SK-N-SH treated with all-trans-retinoic acid at 6 μM for 48 hours (cell line): ENCODE data around the gene NCL.
A peak's percentile ranks its signal among the peaks of the same experiment; 100 is the strongest.

Experiments used
- ATAC-seq: fragments of 200-7000 bp; cut with Tn5 transposase; 3 replicates; pipeline ENCODE4 v1.9.1; 2020; ENCODE audit warnings: mild to moderate bottlenecking, moderate library complexity
- BACH2 ChIP-seq: fragments of 250-450 bp; sonication (Bioruptor Pico); IDR thresholded peaks from 2 replicates; pipeline ENCODE4 v1.9.0; 2021; ENCODE audit warnings: mild to moderate bottlenecking, borderline replicate concordance
- CSDC2 ChIP-seq: fragments of 250-450 bp; sonication (Bioruptor Pico); IDR thresholded peaks from 2 replicates; pipeline ENCODE4 v1.5.0; 2020; ENCODE audit warnings: mild to moderate bottlenecking, moderate library complexity
- ESRRG ChIP-seq: fragments of 250-450 bp; sonication (Bioruptor Pico); IDR thresholded peaks from 2 replicates; pipeline ENCODE4 v1.6.1; 2021; ENCODE audit warnings: mild to moderate bottlenecking
- GLIS3 ChIP-seq: fragments of 250-450 bp; sonication (Bioruptor Pico); IDR thresholded peaks from 2 replicates; pipeline ENCODE4 v1.5.0; 2020; ENCODE audit warnings: mild to moderate bottlenecking, moderate library complexity
- ISL1 ChIP-seq: fragments of 250-450 bp; sonication (Bioruptor Pico); IDR thresholded peaks from 2 replicates; pipeline ENCODE4 v2.1.2; 2022; ENCODE audit warnings: mild to moderate bottlenecking, moderate library complexity
- OSR1 ChIP-seq: fragments of 250-450 bp; sonication (Bioruptor Pico); IDR thresholded peaks from 2 replicates; pipeline ENCODE4 v1.8.0; 2022; ENCODE audit warnings: moderate library complexity, mild to moderate bottlenecking, inconsistent platforms
- PPARA ChIP-seq: fragments of 250-450 bp; sonication (Bioruptor Pico); IDR thresholded peaks from 2 replicates; pipeline ENCODE4 v1.5.0; 2020; ENCODE audit warnings: mild to moderate bottlenecking, borderline replicate concordance
- RARB ChIP-seq: fragments of 250-450 bp; sonication (Bioruptor Pico); IDR thresholded peaks from 2 replicates; pipeline ENCODE4 v1.8.0; 2021; ENCODE audit warnings: mild to moderate bottlenecking, moderate library complexity
- SNAI2 ChIP-seq: fragments of 250-450 bp; sonication (Bioruptor Pico); IDR thresholded peaks from 2 replicates; pipeline ENCODE4 v1.5.0; 2020; ENCODE audit warnings: mild to moderate bottlenecking, moderate library complexity
- TCF4 ChIP-seq: fragments of 250-450 bp; sonication (Bioruptor Pico); IDR thresholded peaks from 2 replicates; pipeline ENCODE4 v1.8.0; 2021; ENCODE audit warnings: mild to moderate bottlenecking, moderate library complexity, borderline replicate concordance
- TOX ChIP-seq: fragments of 250-450 bp; sonication (Bioruptor Pico); IDR thresholded peaks from 2 replicates; pipeline ENCODE4 v1.8.0; 2021; ENCODE audit warnings: mild to moderate bottlenecking, moderate library complexity, borderline replicate concordance
- ZC3H10 ChIP-seq: fragments of 250-450 bp; sonication (Bioruptor Pico); IDR thresholded peaks from 2 replicates; pipeline ENCODE4 v1.5.1; 2021; ENCODE audit warnings: mild to moderate bottlenecking, moderate library complexity
- ZFP3 ChIP-seq: fragments of 250-450 bp; sonication (Bioruptor Pico); IDR thresholded peaks from 2 replicates; pipeline ENCODE4 v1.5.0; 2020; ENCODE audit warnings: mild to moderate bottlenecking, moderate library complexity
- ZFP30 ChIP-seq: fragments of 450-650 bp; formaldehyde crosslinking; IDR thresholded peaks from 2 replicates; pipeline ENCODE4 v1.5.0; 2022; ENCODE audit warnings: mild to moderate bottlenecking, moderate library complexity
- ZNF565 ChIP-seq: fragments of 450-650 bp; formaldehyde crosslinking; conservative IDR thresholded peaks from 2 replicates; pipeline ENCODE4 v1.5.0; 2020; ENCODE audit warnings: low read depth, mild to moderate bottlenecking, moderate library complexity
- ZNF70 ChIP-seq: fragments of 450-650 bp; formaldehyde crosslinking; IDR thresholded peaks from 2 replicates; pipeline ENCODE4 v1.5.0; 2020; ENCODE audit warnings: mild to moderate bottlenecking, moderate library complexity
- ZNF8 ChIP-seq: fragments of 450-650 bp; formaldehyde crosslinking; IDR thresholded peaks from 2 replicates; pipeline ENCODE4 v1.5.0; 2020; ENCODE audit warnings: mild to moderate bottlenecking, moderate library complexity
- TF ChIP-seq, protein P1 (sequence below): fragments of 250-450 bp; sonication (Bioruptor Pico); IDR thresholded peaks from 2 replicates; pipeline ENCODE4 v1.8.0; 2021; ENCODE audit warnings: low read depth, mild to moderate bottlenecking, moderate library complexity, borderline replicate concordance
- TF ChIP-seq, protein P2 (sequence below): fragments of 250-450 bp; sonication (Bioruptor Pico); IDR thresholded peaks from 2 replicates; pipeline ENCODE4 v1.5.1; 2020; ENCODE audit warnings: low read depth, mild to moderate bottlenecking, moderate library complexity
- TF ChIP-seq, protein P3 (sequence below): fragments of 250-450 bp; sonication (Bioruptor Pico); IDR thresholded peaks from 2 replicates; pipeline ENCODE4 v1.5.1; 2021; ENCODE audit warnings: mild to moderate bottlenecking, moderate library complexity
- TF ChIP-seq, protein P4 (sequence below): fragments of 250-450 bp; sonication (Bioruptor Pico); IDR thresholded peaks from 2 replicates; pipeline ENCODE4 v1.8.0; 2020; ENCODE audit warnings: mild to moderate bottlenecking, moderate library complexity, borderline replicate concordance

Gene NCL

DNA sequence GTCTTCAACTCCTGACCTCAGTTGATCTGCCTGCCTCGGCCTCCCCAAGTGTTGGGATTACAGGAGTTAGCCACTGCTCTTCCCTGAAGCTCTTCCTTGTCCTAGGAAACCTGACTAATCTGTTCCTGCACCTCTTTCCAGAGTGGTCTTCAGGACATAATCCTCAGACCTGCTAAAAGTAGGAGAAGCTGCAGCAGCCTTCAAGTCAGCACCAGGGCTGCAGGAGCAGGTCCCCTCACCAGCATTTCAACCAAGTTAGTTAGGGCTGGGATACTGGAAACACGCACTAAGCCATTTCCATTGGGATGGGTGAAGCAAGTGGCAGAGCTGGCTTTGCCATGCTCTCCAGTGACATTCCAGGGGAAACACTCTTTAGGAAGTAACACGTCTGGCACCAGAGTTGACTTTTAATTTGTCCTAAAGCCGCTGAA, 9.9 kb downstream of the NCL start (continued):
- TF ChIP-seq TCF4 (CRISPR knock-in tag), result no peak
- TF ChIP-seq ESRRG (CRISPR knock-in tag), result no peak
- no peak for TF ChIP-seq ZNF8 (CRISPR knock-in tag)
- no peak for TF ChIP-seq ISL1 (CRISPR knock-in tag)
- TF ChIP-seq ZNF565, result no peak
- no peak for TF ChIP-seq RARB
- TF ChIP-seq, protein P1, sequence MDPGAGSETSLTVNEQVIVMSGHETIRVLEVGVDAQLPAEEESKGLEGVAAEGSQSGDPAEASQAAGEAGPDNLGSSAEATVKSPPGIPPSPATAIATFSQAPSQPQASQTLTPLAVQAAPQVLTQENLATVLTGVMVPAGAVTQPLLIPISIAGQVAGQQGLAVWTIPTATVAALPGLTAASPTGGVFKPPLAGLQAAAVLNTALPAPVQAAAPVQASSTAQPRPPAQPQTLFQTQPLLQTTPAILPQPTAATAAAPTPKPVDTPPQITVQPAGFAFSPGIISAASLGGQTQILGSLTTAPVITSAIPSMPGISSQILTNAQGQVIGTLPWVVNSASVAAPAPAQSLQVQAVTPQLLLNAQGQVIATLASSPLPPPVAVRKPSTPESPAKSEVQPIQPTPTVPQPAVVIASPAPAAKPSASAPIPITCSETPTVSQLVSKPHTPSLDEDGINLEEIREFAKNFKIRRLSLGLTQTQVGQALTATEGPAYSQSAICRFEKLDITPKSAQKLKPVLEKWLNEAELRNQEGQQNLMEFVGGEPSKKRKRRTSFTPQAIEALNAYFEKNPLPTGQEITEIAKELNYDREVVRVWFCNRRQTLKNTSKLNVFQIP (CRISPR knock-in tag), result no peak
- TF ChIP-seq ZNF70, result no peak

DNA sequence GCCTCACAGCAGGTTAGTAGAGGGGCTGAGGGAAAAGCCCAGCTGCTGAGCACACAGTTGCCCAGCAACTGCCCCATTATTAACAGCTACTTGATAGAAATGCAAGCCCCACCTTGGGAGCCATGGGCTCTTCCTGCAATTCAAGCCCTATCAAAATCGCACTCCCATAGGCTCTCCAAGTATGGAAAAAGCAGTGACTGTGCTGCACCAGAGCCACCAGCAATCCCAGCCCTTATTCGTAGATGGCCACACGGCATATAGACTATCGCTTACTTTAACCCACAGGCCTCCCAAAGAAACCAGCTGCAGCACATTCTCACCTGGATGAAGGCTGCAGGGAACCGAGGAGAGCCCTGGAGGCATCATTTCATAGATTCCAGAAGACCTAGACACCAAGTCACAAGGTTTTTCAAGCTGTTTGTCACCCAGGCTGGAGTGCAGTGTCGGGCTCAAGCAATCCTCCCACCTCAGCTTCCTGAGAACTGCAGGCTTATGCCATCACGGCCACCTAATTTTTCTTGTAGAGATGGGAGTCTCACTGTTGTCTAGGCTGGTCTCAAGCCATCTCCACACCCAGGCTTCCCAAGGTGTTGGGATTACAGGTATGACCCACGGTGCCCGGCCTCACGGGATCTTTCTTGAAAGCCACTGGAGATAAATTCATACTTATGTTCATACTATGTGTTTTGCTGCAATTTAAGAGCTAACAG, 11.3 kb downstream of the NCL start:
- ATAC-seq, result peak; percentile 17
- TF ChIP-seq SNAI2 (CRISPR knock-in tag), result no peak
- no peak for TF ChIP-seq GLIS3 (CRISPR knock-in tag)
- TF ChIP-seq ZC3H10 (CRISPR knock-in tag), result no peak
- TF ChIP-seq PPARA (CRISPR knock-in tag), result no peak
- TF ChIP-seq TOX (CRISPR knock-in tag), result 0 out of 2 replicates have a peak, but pooled peaks have one; percentile 21
- no peak for TF ChIP-seq OSR1 (CRISPR knock-in tag)
- TF ChIP-seq ZFP30 (CRISPR knock-in tag), result no peak
- TF ChIP-seq, protein P2, sequence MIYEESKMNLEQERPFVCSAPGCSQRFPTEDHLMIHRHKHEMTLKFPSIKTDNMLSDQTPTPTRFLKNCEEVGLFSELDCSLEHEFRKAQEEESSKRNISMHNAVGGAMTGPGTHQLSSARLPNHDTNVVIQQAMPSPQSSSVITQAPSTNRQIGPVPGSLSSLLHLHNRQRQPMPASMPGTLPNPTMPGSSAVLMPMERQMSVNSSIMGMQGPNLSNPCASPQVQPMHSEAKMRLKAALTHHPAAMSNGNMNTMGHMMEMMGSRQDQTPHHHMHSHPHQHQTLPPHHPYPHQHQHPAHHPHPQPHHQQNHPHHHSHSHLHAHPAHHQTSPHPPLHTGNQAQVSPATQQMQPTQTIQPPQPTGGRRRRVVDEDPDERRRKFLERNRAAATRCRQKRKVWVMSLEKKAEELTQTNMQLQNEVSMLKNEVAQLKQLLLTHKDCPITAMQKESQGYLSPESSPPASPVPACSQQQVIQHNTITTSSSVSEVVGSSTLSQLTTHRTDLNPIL (CRISPR knock-in tag), result no peak

DNA sequence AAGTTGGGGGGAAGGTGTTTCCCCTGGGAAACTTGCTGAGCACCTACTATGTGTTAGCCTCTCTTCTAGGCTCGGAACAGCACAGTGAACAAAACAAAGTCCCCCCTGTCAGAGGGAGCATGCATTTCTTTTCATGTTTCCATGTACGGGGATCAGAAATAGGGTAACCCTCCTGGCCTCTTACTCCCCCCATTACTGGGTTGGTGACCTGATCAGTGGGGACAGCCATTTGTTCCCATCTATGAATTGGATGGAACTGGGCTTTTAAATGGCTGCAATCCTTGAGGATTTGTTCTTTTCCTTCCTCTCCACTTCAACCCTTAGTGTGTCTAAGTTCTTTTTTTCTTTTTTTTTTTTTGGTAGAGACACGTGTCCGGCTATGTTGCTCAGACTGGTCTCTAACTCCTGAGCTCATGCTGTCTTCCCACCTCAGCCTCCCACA, 13.7 kb downstream of the NCL start:
- TF ChIP-seq ISL1 (CRISPR knock-in tag) (no peak), GLIS3 (CRISPR knock-in tag) (no peak), ZNF8 (CRISPR knock-in tag) (no peak), OSR1 (CRISPR knock-in tag) (no peak), RARB (no peak), CSDC2 (CRISPR knock-in tag) (no peak), TCF4 (CRISPR knock-in tag) (no peak), BACH2 (CRISPR knock-in tag) (no peak), ESRRG (CRISPR knock-in tag) (no peak), TOX (CRISPR knock-in tag) (no peak), ZC3H10 (CRISPR knock-in tag) (no peak), ZFP3 (CRISPR knock-in tag) (no peak), ZFP30 (CRISPR knock-in tag) (no peak)
- TF ChIP-seq, protein P3, sequence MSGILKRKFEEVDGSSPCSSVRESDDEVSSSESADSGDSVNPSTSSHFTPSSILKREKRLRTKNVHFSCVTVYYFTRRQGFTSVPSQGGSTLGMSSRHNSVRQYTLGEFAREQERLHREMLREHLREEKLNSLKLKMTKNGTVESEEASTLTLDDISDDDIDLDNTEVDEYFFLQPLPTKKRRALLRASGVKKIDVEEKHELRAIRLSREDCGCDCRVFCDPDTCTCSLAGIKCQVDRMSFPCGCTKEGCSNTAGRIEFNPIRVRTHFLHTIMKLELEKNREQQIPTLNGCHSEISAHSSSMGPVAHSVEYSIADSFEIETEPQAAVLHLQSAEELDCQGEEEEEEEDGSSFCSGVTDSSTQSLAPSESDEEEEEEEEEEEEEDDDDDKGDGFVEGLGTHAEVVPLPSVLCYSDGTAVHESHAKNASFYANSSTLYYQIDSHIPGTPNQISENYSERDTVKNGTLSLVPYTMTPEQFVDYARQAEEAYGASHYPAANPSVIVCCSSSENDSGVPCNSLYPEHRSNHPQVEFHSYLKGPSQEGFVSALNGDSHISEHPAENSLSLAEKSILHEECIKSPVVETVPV (CRISPR knock-in tag), result no peak
- TF ChIP-seq, protein P2 (CRISPR knock-in tag), result no peak
- TF ChIP-seq, protein P4, sequence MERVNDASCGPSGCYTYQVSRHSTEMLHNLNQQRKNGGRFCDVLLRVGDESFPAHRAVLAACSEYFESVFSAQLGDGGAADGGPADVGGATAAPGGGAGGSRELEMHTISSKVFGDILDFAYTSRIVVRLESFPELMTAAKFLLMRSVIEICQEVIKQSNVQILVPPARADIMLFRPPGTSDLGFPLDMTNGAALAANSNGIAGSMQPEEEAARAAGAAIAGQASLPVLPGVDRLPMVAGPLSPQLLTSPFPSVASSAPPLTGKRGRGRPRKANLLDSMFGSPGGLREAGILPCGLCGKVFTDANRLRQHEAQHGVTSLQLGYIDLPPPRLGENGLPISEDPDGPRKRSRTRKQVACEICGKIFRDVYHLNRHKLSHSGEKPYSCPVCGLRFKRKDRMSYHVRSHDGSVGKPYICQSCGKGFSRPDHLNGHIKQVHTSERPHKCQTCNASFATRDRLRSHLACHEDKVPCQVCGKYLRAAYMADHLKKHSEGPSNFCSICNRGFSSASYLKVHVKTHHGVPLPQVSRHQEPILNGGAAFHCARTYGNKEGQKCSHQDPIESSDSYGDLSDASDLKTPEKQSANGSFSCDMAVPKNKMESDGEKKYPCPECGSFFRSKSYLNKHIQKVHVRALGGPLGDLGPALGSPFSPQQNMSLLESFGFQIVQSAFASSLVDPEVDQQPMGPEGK (CRISPR knock-in tag), result no peak
- TF ChIP-seq, all 23 proteins: peak for 0
- no peak for ATAC-seq
